Neuronal stem cell (in vitro differentiated cells): Measurements from ENCODE around the gene VWA5B2.

ENCODE experiments used
- DNase-seq: peaks from one replicate; pipeline ENCODE4 v3.0.0-alpha.2; 2013; ENCODE audit warnings: low spot score
- H2AFZ ChIP-seq: one replicate; pipeline ENCODE4 v1.6.1; 2013; ENCODE audit warnings: mild to moderate bottlenecking, low read length, inconsistent platforms
- H2AK5ac ChIP-seq: 2 replicates; pipeline ENCODE4 v1.6.1; 2013; ENCODE audit warnings: low read depth, mild to moderate bottlenecking, inconsistent platforms, low read length, moderate library complexity, mixed read lengths
- H2BK120ac ChIP-seq: 2 replicates; pipeline ENCODE4 v1.6.1; 2013; ENCODE audit warnings: low read depth, mild to moderate bottlenecking, inconsistent platforms, low read length, moderate library complexity, mixed read lengths
- H2BK12ac ChIP-seq: one replicate; pipeline ENCODE4 v1.6.1; 2013; ENCODE audit warnings: low read length, inconsistent platforms
- H2BK15ac ChIP-seq: 2 replicates; pipeline ENCODE4 v1.6.1; 2013; ENCODE audit warnings: mild to moderate bottlenecking, low read length, inconsistent platforms, mixed read lengths
- H2BK5ac ChIP-seq: one replicate; pipeline ENCODE4 v1.6.1; 2013; ENCODE audit warnings: inconsistent platforms, mild to moderate bottlenecking, low read length, moderate library complexity
- H3K14ac ChIP-seq: one replicate; pipeline ENCODE4 v1.6.1; 2013; ENCODE audit warnings: low read length, inconsistent platforms
- H3K18ac ChIP-seq: 2 replicates; pipeline ENCODE4 v1.6.1; 2013; ENCODE audit warnings: low read length, inconsistent platforms
- H3K23ac ChIP-seq: 2 replicates; pipeline ENCODE4 v1.6.1; 2013; ENCODE audit warnings: low read depth, mild to moderate bottlenecking, mixed read lengths, low read length, inconsistent platforms; ENCODE audit not compliant: poor library complexity
- H3K27ac ChIP-seq: replicated peaks from 3 replicates; pipeline ENCODE4 v1.5.1; 2013; ENCODE audit warnings: low read length, inconsistent platforms
- H3K27me3 ChIP-seq, 3 experiments: 2 replicates each; pipeline ENCODE4 v1.6.1; 2013; ENCODE audit warnings: low read length in 3 of 3, mild to moderate bottlenecking in 2 of 3, inconsistent platforms in 1 of 3, low read depth in 1 of 3, mixed read lengths in 1 of 3, moderate library complexity in 1 of 3; ENCODE audit not compliant: control insufficient read depth in 3 of 3, insufficient read depth in 3 of 3
- H3K36me3 ChIP-seq, 2 donors: replicated peaks in 1 of 2; 2 replicates each; pipeline ENCODE4 v1.6.1; 2013; ENCODE audit warnings: low read length in 2 of 2; ENCODE audit not compliant: control insufficient read depth in 2 of 2, insufficient read depth in 2 of 2
- H3K4ac ChIP-seq: 2 replicates; pipeline ENCODE4 v1.6.1; 2013; ENCODE audit warnings: inconsistent platforms, mild to moderate bottlenecking, low read length, moderate library complexity
- H3K4me1 ChIP-seq, 2 donors: 1 replicate in 1 of 2; 2 replicates in 1 of 2; pipeline ENCODE4 v1.6.1; 2013; ENCODE audit warnings: low read length in 2 of 2, low read depth in 1 of 2; ENCODE audit not compliant: control insufficient read depth in 2 of 2, insufficient read depth in 1 of 2
- H3K4me2 ChIP-seq: one replicate; pipeline ENCODE4 v1.6.1; 2013; ENCODE audit warnings: mild to moderate bottlenecking, low read length, inconsistent platforms; ENCODE audit not compliant: insufficient read depth, poor library complexity, severe bottlenecking
- H3K4me3 ChIP-seq, 2 donors: 2 replicates each; pipeline ENCODE4 v1.5.1; 2013; ENCODE audit warnings: low read length in 2 of 2, mild to moderate bottlenecking in 2 of 2, inconsistent platforms in 1 of 2, moderate library complexity in 1 of 2
- H3K79me1 ChIP-seq: one replicate; pipeline ENCODE4 v1.6.1; 2013; ENCODE audit warnings: low read depth, mild to moderate bottlenecking, inconsistent platforms, low read length, moderate library complexity
- H3K9ac ChIP-seq: one replicate; pipeline ENCODE4 v1.6.1; 2013; ENCODE audit warnings: mild to moderate bottlenecking, low read depth, low read length, inconsistent platforms; ENCODE audit not compliant: poor library complexity
- H3K9me3 ChIP-seq, 2 donors: replicated peaks in 1 of 2; 2 replicates each; pipeline versions ENCODE3 to v1.6.1; 2013; ENCODE audit warnings: low read length in 2 of 2, mild to moderate bottlenecking in 2 of 2, inconsistent platforms in 1 of 2, low read depth in 1 of 2, mixed read lengths in 1 of 2, moderate library complexity in 1 of 2; ENCODE audit not compliant: control insufficient read depth in 2 of 2, insufficient read depth in 1 of 2
- H4K8ac ChIP-seq: one replicate; pipeline ENCODE4 v1.6.1; 2013; ENCODE audit warnings: low read depth, mild to moderate bottlenecking, inconsistent platforms, low read length, moderate library complexity
- H4K91ac ChIP-seq: one replicate; pipeline ENCODE4 v1.6.1; 2013; ENCODE audit warnings: low read length, low read depth, mild to moderate bottlenecking, inconsistent platforms; ENCODE audit not compliant: poor library complexity
- WGBS, 2 donors: extraction: QIAGEN DNeasy Blood & Tissue Kit; methylation state at CpG; one replicate each; pipeline ENCODE4 v1.1.7; 2013; ENCODE audit warnings: missing lambda C conversion rate in 2 of 2, mixed read lengths in 1 of 2; ENCODE audit not compliant: insufficient read length in 2 of 2, insufficient replicate concordance in 1 of 2; ENCODE audit errors: extremely low coverage in 2 of 2; 5-methylcytosine and 5-hydroxymethylcytosine counted together

Gene VWA5B2

GRCh38 chr3:184236033-184236410, 6.6 kb downstream of the VWA5B2 start:
- H2AFZ ChIP-seq = no peak overlapping the region
- no peak overlapping the region for H2BK15ac ChIP-seq
- no peak overlapping the region for H3K4ac ChIP-seq
- H3K14ac ChIP-seq = no peak overlapping the region
- H2AK5ac ChIP-seq = no peak overlapping the region
- H3K79me1 ChIP-seq = peaks cover 5% of the 10 kb centered on the region
- H3K4me1 ChIP-seq = peaks cover 0 to 1% of the 10 kb centered on the region in 2 donors
- no peak overlapping the region for H4K8ac ChIP-seq
- no peak overlapping the region for H3K23ac ChIP-seq
- H3K36me3 ChIP-seq = no peaks in the 10 kb centered on the region
- no peak overlapping the region for H3K27ac ChIP-seq
- no peak for DNase-seq
- no peak overlapping the region for H2BK5ac ChIP-seq
- H3K27me3 ChIP-seq = peaks cover 6 to 73% (median 21%) of the 10 kb centered on the region in 3 experiments
- H2BK120ac ChIP-seq = no peak overlapping the region
- whole genome bisulfite sequencing, 2 donors = no CpG with 5 or more reads among the region's 14 CpGs
- H3K9ac ChIP-seq = no peak overlapping the region
- H3K9me3 ChIP-seq = peaks cover 0 to 2% of the 10 kb centered on the region in 2 donors
- no peak overlapping the region for H2BK12ac ChIP-seq
- H3K18ac ChIP-seq = no peak overlapping the region
- H3K4me3 ChIP-seq = no peak overlapping the region
- H4K91ac ChIP-seq = no peak overlapping the region
- no peak overlapping the region for H3K4me2 ChIP-seq

DNA sequence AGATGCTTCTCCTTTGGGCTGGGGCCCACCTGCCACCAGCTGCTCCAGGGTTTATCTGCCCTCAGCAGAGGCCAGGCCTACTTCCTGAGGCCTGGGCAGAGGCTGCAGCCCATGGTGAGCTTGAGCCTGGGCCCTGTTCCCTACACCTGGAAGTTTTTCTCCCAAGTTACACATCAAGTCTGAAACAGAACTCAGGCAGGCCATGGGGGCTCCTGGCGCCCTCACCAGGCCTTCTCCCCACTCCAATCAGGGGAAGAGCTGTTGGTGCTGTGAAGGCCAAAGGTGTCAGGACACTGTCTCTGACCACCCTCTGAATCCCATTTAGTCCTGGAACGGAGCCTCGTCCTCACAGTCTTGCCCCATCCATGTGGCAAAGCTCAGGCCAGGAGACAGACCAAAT, 7.3 kb downstream of the VWA5B2 start:
- H2BK12ac ChIP-seq = no peak overlapping the region
- no peak overlapping the region for H3K27ac ChIP-seq
- H3K27me3 ChIP-seq = peaks cover 2 to 67% (median 15%) of the 10 kb centered on the region in 3 experiments
- H4K91ac ChIP-seq = no peak overlapping the region
- no peak overlapping the region for H3K14ac ChIP-seq
- no peak overlapping the region for H3K4me2 ChIP-seq
- H3K4me3 ChIP-seq = no peak overlapping the region
- no peak overlapping the region for H2AFZ ChIP-seq
- H3K18ac ChIP-seq = no peak overlapping the region
- H2BK15ac ChIP-seq = no peak overlapping the region
- no peak overlapping the region for H4K8ac ChIP-seq
- H3K9ac ChIP-seq = no peak overlapping the region
- peaks cover 0 to 1% of the 10 kb centered on the region in 2 donors for H3K4me1 ChIP-seq
- H2AK5ac ChIP-seq = no peak overlapping the region
- WGBS, 2 donors = no CpG with 5 or more reads among the region's 3 CpGs
- H3K36me3 ChIP-seq = peaks cover 0 to under 1% of the 10 kb centered on the region in 2 donors
- H2BK120ac ChIP-seq = no peak overlapping the region
- peaks cover 5% of the 10 kb centered on the region for H3K79me1 ChIP-seq
- no peak overlapping the region for H3K4ac ChIP-seq
- DNase-seq = no peak
- peak overlapping the region; percentile 57 for H3K23ac ChIP-seq
- H2BK5ac ChIP-seq = no peak overlapping the region
- H3K9me3 ChIP-seq = no peaks in the 10 kb centered on the region

DNA sequence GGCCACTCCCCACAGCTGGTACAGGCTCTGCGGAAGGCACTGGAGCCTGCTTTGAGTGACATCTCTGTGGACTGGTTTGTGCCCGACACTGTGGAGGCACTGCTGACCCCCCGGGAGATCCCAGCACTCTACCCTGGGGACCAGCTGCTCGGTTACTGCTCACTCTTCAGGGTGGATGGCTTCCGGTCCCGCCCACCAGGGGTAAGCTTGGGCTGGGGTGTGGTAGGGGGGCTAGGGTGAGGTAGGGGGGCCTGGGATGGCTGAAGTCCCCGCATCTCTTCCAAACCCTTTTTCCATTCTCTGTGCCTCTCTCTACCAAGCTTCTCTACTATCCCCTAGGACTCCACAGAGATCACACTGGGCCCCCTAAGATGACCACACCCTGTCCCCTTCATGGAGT, 7.8 kb downstream of the VWA5B2 start:
- Histone ChIP-seq H3K9me3 (no peaks in the 10 kb centered on the region), H3K14ac (no peak overlapping the region), H4K8ac (no peak overlapping the region), H3K4ac (no peak overlapping the region), H3K18ac (no peak overlapping the region), H2BK5ac (no peak overlapping the region), H3K27me3 (peaks cover 2 to 61% (median 9%) of the 10 kb centered on the region in 3 experiments), H2AK5ac (no peak overlapping the region), H3K4me1 (peaks cover 0 to 1% of the 10 kb centered on the region in 2 donors), H2BK15ac (no peak overlapping the region), H3K23ac (peak overlapping the region; percentile 57), H3K4me3 (no peak overlapping the region), H3K36me3 (peaks cover 2 to 6% of the 10 kb centered on the region in 2 donors), H3K9ac (peak overlapping the region; percentile 30), H2BK120ac (no peak overlapping the region), H2BK12ac (no peak overlapping the region), H3K4me2 (no peak overlapping the region), H2AFZ (no peak overlapping the region), H3K27ac (no peak overlapping the region), H4K91ac (no peak overlapping the region), H3K79me1 (peaks cover 5% of the 10 kb centered on the region)
- no peak for DNase-seq
- WGBS, 2 donors = no CpG with 5 or more reads among the region's 7 CpGs

DNA sequence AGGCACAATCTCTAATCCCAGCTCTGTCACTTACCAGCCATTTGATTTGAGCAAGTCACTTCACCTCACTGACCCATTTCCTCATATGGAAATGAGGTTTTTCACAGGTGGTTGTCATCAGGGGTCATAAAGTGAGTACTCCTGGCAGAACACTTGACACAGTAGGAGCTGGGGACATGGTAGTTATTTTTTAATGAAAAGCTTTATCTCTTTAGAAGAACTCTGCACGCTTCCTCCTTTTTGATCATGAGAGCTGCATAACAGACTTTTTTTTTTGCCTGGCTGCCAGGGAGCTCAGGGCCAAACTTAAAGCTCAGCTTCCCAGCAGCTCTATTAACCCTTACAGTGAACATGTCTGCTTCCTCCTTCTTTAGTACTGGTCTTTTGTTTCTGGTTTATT, 8.4 kb downstream of the VWA5B2 start:
- Histone ChIP-seq H3K9ac (no peak overlapping the region), H3K4me2 (no peak overlapping the region), H3K18ac (no peak overlapping the region), H3K4me1 (peaks cover 0 to 1% of the 10 kb centered on the region in 2 donors), H3K4ac (no peak overlapping the region), H2BK5ac (no peak overlapping the region), H2BK15ac (no peak overlapping the region), H3K4me3 (no peak overlapping the region), H3K23ac (no peak overlapping the region), H4K91ac (no peak overlapping the region), H2BK120ac (no peak overlapping the region), H2AK5ac (no peak overlapping the region), H4K8ac (no peak overlapping the region), H3K27ac (no peak overlapping the region), H3K36me3 (peaks cover 8 to 12% of the 10 kb centered on the region in 2 donors), H2AFZ (no peak overlapping the region), H3K27me3 (peaks cover 0 to 55% (median 3%) of the 10 kb centered on the region in 3 experiments), H3K14ac (no peak overlapping the region), H2BK12ac (no peak overlapping the region), H3K9me3 (no peaks in the 10 kb centered on the region), H3K79me1 (peaks cover 5% of the 10 kb centered on the region)
- WGBS, 2 donors = no CpG with 5 or more reads among the region's 1 CpG
- DNase-seq = no peak
